Endometrial microvascular endothelial cells (primary cell): Measurements from ENCODE around the gene POU6F2. TPM values are rescaled to one million over a fixed set of nuclear protein-coding genes. Genes with fewer than 3 reads are reported as not detected.
"Not testable (repeated sequence)": the region's sequence is repeated elsewhere in the genome, so short reads cannot be mapped to it uniquely, and the experiment has no call there.

ENCODE experiments used
- in situ Hi-C: cut with HindIII; loops from 2 replicates; pipeline ENCODE4 v1.10.0; 2017; ENCODE audit warnings: low sequenced_read_pairs, low pct_unique_long_range_greater_than_20kb; ENCODE audit errors: inconsistent ontology term
- total RNA-seq: library from RNA; depleted of rRNA; stranded (reverse); fragments of >200 nt; gene quantifications from one replicate; pipeline ENCODE4 v1.2.3, GENCODE V29; 2015; ENCODE audit errors: inconsistent ontology term

Gene POU6F2
- total RNA-seq, 1 donor from 2014 or later = not detected

- in situ Hi-C loops = no loop called here
Measured at GRCh38 chr7:39353615-39354376, 376.1 kb downstream of the POU6F2 start.

GRCh38 chr7:39355664-39356063 is 378.0 kb downstream of the POU6F2 start:
- in situ Hi-C loops = no loop called here

GRCh38 chr7:39356172-39356925 is 378.6 kb downstream of the POU6F2 start:
- in situ Hi-C loops = no loop called here

- in situ Hi-C loops = no loop called here
Measured at GRCh38 chr7:39357648-39358047, 379.9 kb downstream of the POU6F2 start.

GRCh38 chr7:39360038-39360437 is 382.3 kb downstream of the POU6F2 start:
- in situ Hi-C loops = no loop called here

GRCh38 chr7:39360766-39361165 is 383.1 kb downstream of the POU6F2 start:
- in situ Hi-C loops = no loop called here

GRCh38 chr7:39365751-39366295 is 388.1 kb downstream of the POU6F2 start:
- in situ Hi-C loops = no loop called here

GRCh38 chr7:39367451-39367850 is 389.7 kb downstream of the POU6F2 start:
- in situ Hi-C loops = no loop called here

GRCh38 chr7:39367943-39368342 is 390.2 kb downstream of the POU6F2 start:
- in situ Hi-C loops = no loop called here

GRCh38 chr7:39372383-39372782 is 394.7 kb downstream of the POU6F2 start:
- in situ Hi-C loops = no loop called here

GRCh38 chr7:39374436-39375040 is 396.8 kb downstream of the POU6F2 start:
- in situ Hi-C loops = no loop called here

GRCh38 chr7:39375047-39375873 is 397.6 kb downstream of the POU6F2 start:
- in situ Hi-C loops = no loop called here

GRCh38 chr7:39375874-39376190 is 398.1 kb downstream of the POU6F2 start:
- in situ Hi-C loops = no loop called here

GRCh38 chr7:39376881-39377280 is 399.2 kb downstream of the POU6F2 start:
- in situ Hi-C loops = not testable (repeated sequence)

- in situ Hi-C loops = no loop called here
Measured at GRCh38 chr7:39379416-39379815, 401.7 kb downstream of the POU6F2 start.

GRCh38 chr7:39383136-39383535 is 405.4 kb downstream of the POU6F2 start:
- in situ Hi-C loops = no loop called here

- in situ Hi-C loops = no loop called here
Measured at GRCh38 chr7:39384386-39384785, 406.7 kb downstream of the POU6F2 start.

- in situ Hi-C loops = no loop called here
Measured at GRCh38 chr7:39386718-39387117, 409.0 kb downstream of the POU6F2 start.

GRCh38 chr7:39392151-39392550 is 414.4 kb downstream of the POU6F2 start:
- in situ Hi-C loops = no loop called here
